Parathyroid adenoma (tissue), 2 donors: ENCODE data around the gene TRIM46.

Experiments used
- H2AFZ ChIP-seq: fragments of 300-600 bp; sonication (generic); one replicate; pipeline ENCODE4 v1.7.0; 2017; ENCODE audit warnings: antibody characterized with exemption, mild to moderate bottlenecking
- H3K27ac ChIP-seq: fragments of 300-600 bp; sonication (generic); one replicate; pipeline ENCODE4 v1.7.0; 2017
- H3K27me3 ChIP-seq: fragments of 300-600 bp; sonication (generic); one replicate; pipeline ENCODE4 v1.7.0; 2017; ENCODE audit warnings: low read length; ENCODE audit not compliant: control insufficient read depth, insufficient read depth
- H3K36me3 ChIP-seq: fragments of 300-600 bp; sonication (generic); one replicate; pipeline ENCODE4 v1.7.0; 2017; ENCODE audit warnings: low read length; ENCODE audit not compliant: control insufficient read depth, insufficient read depth
- H3K4me1 ChIP-seq: fragments of 300-600 bp; sonication (generic); one replicate; pipeline ENCODE4 v1.7.0; 2017; ENCODE audit warnings: control low read depth
- H3K4me2 ChIP-seq: fragments of 300-600 bp; sonication (generic); one replicate; pipeline ENCODE4 v1.7.0; 2017; ENCODE audit warnings: low read length
- H3K4me3 ChIP-seq: fragments of 300-600 bp; sonication (generic); one replicate; pipeline ENCODE4 v1.7.0; 2017; ENCODE audit warnings: low read depth, low read length
- H3K79me2 ChIP-seq: fragments of 300-600 bp; sonication (generic); one replicate; pipeline ENCODE4 v1.7.0; 2017; ENCODE audit warnings: control low read depth
- H3K9ac ChIP-seq: fragments of 300-600 bp; sonication (generic); one replicate; pipeline ENCODE4 v1.7.0; 2017; ENCODE audit warnings: mild to moderate bottlenecking
- H3K9me3 ChIP-seq: fragments of 300-600 bp; sonication (generic); one replicate; pipeline ENCODE4 v1.7.0; 2017; ENCODE audit warnings: low read length; ENCODE audit not compliant: control insufficient read depth
- TF ChIP-seq, protein P1 (sequence below): fragments of 300-600 bp; sonication (generic); IDR thresholded peaks from one replicate; pipeline ENCODE4 v1.7.0; 2017; ENCODE audit warnings: antibody characterized with exemption, mild to moderate bottlenecking
- donor health status: primary hyperparathyroidism.

Gene TRIM46

DNA sequence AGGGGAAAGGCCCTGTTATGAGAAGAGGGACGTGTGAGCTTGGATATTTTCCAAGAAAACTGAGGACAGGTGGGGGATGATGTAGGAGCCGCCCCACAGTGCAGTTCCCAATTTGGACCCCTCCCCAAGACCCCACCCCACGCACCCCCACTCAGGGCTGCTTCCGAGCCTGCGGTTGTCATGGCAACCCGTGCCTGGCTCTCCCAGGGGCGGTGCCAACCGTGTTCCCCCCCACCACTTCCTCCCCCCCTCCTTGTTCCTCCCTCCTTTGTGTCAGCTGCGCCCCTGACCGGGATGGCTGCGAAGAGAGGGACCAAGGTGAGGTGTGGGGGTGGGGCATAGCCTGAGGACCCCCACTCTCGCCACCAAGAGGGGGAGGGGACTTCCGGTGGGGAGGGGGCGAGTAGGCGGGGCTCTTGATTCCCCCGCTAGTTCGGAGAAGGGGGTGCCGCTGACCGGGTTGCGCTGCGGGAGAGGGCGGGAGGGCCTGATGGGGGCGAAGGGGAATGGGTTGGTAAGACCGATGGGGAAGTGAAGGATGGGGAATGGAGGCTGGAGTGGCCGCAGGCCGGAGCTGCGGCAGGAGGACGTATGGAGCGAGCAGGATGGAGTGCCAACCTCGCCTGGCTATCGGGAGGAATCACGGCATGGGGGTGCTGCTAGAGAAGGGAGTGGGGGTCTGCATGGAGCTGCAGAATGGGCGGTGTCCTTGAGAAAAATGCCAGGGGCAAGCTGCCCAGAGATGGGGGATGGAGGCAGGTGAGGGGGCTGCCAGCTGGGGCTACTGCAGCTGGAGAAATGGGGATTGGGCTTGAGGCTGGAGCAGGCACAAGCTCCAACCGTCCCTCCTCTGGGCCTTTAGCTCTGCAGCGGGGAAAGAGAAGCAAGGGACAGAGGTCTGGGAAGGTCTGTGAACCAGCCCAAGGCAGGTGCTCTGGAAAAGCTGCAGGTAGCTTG is 953 bp downstream of the TRIM46 start:
- Histone ChIP-seq H3K9me3 (no peaks in the 10 kb centered on the region), H3K79me2 (no peaks in the 10 kb centered on the region), H3K36me3 (no peaks in the 10 kb centered on the region), H3K9ac (no peak overlapping the region), H3K27me3 (no peaks in the 10 kb centered on the region), H2AFZ (no peak overlapping the region), H3K27ac (no peak overlapping the region), H3K4me1 (no peaks in the 10 kb centered on the region), H3K4me3 (no peak overlapping the region), H3K4me2 (peak overlapping the region; percentile 97)
- TF ChIP-seq, protein P1, sequence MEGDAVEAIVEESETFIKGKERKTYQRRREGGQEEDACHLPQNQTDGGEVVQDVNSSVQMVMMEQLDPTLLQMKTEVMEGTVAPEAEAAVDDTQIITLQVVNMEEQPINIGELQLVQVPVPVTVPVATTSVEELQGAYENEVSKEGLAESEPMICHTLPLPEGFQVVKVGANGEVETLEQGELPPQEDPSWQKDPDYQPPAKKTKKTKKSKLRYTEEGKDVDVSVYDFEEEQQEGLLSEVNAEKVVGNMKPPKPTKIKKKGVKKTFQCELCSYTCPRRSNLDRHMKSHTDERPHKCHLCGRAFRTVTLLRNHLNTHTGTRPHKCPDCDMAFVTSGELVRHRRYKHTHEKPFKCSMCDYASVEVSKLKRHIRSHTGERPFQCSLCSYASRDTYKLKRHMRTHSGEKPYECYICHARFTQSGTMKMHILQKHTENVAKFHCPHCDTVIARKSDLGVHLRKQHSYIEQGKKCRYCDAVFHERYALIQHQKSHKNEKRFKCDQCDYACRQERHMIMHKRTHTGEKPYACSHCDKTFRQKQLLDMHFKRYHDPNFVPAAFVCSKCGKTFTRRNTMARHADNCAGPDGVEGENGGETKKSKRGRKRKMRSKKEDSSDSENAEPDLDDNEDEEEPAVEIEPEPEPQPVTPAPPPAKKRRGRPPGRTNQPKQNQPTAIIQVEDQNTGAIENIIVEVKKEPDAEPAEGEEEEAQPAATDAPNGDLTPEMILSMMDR: no peak

DNA sequence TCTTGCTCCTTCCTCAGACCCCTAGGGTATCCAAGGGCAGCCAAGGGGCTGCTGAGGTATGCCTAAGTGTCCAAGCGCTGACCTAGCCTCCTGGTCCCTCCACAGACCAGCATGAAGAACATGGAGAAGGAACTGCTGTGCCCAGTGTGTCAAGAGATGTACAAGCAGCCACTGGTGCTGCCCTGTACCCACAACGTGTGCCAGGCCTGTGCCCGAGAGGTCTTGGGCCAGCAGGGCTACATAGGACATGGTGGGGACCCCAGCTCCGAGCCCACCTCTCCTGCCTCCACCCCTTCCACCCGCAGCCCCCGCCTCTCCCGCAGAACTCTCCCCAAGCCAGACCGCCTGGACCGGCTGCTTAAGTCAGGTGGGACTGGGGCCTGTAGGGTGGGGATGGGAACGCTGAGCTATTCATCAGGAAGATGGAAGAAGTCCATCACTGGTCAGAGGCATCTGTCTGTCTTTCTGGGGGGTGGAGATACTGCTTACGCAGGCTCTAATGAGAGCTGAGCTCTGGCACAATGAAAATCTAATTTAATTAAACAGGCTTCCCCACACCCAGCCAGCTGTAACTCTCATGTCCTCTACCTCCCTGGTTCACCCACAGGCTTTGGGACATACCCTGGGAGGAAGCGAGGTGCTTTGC is 1.8 kb downstream of the TRIM46 start:
- Histone ChIP-seq H3K9me3 (no peaks in the 10 kb centered on the region), H2AFZ (no peak overlapping the region), H3K9ac (no peak overlapping the region), H3K27me3 (no peaks in the 10 kb centered on the region), H3K79me2 (no peaks in the 10 kb centered on the region), H3K27ac (no peak overlapping the region), H3K36me3 (no peaks in the 10 kb centered on the region), H3K4me2 (no peak overlapping the region), H3K4me1 (no peaks in the 10 kb centered on the region), H3K4me3 (no peak overlapping the region)
- TF ChIP-seq, protein P1: no peak

GRCh38 chr1:155175927-155176371 is 2.3 kb downstream of the TRIM46 start:
- H3K36me3 ChIP-seq: no peaks in the 10 kb centered on the region
- TF ChIP-seq, protein P1: no peak
- no peak overlapping the region for H3K27ac ChIP-seq
- no peaks in the 10 kb centered on the region for H3K79me2 ChIP-seq
- H3K4me1 ChIP-seq: no peaks in the 10 kb centered on the region
- H3K4me3 ChIP-seq: no peak overlapping the region
- no peaks in the 10 kb centered on the region for H3K9me3 ChIP-seq
- no peak overlapping the region for H3K9ac ChIP-seq
- H3K4me2 ChIP-seq: no peak overlapping the region
- no peak overlapping the region for H2AFZ ChIP-seq
- no peaks in the 10 kb centered on the region for H3K27me3 ChIP-seq

DNA sequence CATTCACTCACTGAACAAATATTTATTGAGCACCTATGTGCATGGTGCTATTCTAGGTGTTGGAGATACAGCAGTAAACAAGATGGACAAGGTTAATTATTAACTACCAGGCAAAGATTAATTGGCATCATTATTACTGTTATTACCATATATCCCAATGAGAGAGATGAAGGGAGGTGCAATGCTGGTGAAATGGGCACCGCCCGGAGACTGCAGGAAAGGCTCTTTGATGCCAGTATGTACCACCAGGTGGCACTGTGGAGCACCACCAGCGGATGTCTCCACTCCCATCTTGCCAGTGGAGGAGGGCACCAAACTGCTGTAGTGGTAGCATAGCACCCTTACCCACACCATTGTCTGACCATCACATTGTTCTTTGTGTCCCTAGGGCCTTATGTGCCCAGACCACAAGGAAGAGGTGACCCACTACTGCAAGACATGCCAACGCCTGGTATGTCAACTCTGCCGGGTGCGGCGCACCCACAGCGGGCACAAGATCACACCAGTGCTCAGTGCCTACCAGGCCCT is 3.0 kb downstream of the TRIM46 start:
- H3K9me3 ChIP-seq: no peaks in the 10 kb centered on the region
- no peaks in the 10 kb centered on the region for H3K4me1 ChIP-seq
- no peaks in the 10 kb centered on the region for H3K27me3 ChIP-seq
- H3K4me2 ChIP-seq: no peak overlapping the region
- H3K4me3 ChIP-seq: no peak overlapping the region
- H3K27ac ChIP-seq: no peak overlapping the region
- TF ChIP-seq, protein P1: peak; percentile 74
- no peak overlapping the region for H2AFZ ChIP-seq
- no peak overlapping the region for H3K9ac ChIP-seq
- no peaks in the 10 kb centered on the region for H3K79me2 ChIP-seq
- H3K36me3 ChIP-seq: no peaks in the 10 kb centered on the region
